HG02798 (cell line): ENCODE results near the gene IGFLR1.
"Not testable (repeated sequence)": the region's sequence is repeated elsewhere in the genome, so short reads cannot be mapped to it uniquely, and the experiment has no call there.

ENCODE experiments used
- ATAC-seq: cut with Tn5 transposase; IDR thresholded peaks from one replicate; pipeline ENCODE4 v1.9.1; 2021; ENCODE audit warnings: mild to moderate bottlenecking; ENCODE audit not compliant: unreplicated experiment, poor library complexity

Gene IGFLR1

GRCh38 chr19:35727053-35727955 is 14.9 kb downstream of the IGFLR1 start:
- no peak for ATAC-seq

GRCh38 chr19:35725216-35725861 is 16.9 kb downstream of the IGFLR1 start:
- ATAC-seq, result no peak

GRCh38 chr19:35724560-35724959 is 17.7 kb downstream of the IGFLR1 start:
- ATAC-seq, result no peak

- ATAC-seq, result not testable (repeated sequence)
Measured at GRCh38 chr19:35724132-35724531, 18.1 kb downstream of the IGFLR1 start.

GRCh38 chr19:35723671-35724070 is 18.6 kb downstream of the IGFLR1 start:
- ATAC-seq, result no peak

DNA sequence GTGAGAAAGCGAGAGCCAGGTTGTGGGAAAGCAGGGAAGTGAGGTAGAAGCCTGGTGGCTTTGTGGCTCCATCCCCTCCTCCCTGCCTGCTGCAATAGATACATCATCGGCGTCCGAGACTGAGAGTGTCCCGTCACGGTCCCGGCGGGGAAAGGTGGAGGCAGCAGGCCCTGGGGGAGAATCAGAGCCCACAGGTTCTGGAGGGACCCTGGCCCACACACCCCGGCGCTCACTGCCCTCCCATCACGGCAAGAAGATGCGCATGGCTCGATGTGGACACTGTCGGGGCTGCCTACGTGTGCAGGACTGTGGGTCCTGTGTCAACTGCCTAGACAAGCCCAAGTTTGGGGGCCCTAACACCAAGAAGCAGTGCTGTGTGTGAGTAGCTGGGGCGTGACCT is 19.4 kb downstream of the IGFLR1 start:
- ATAC-seq, result no peak

- ATAC-seq, result no peak
Measured at GRCh38 chr19:35722461-35722860, 19.8 kb downstream of the IGFLR1 start.

DNA sequence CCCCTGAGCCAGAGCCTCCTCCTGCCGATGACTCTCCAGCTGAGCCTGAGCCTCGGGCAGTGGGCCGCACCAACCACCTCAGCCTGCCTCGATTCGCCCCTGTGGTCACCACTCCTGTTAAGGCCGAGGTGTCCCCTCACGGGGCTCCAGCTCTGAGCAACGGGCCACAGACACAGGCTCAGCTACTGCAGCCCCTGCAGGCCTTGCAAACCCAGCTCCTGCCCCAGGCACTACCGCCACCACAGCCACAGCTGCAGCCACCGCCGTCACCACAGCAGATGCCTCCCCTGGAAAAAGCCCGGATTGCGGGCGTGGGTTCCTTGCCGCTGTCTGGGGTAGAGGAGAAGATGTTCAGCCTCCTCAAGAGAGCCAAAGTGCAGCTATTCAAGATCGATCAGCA is 20.9 kb downstream of the IGFLR1 start:
- ATAC-seq, result no peak

DNA sequence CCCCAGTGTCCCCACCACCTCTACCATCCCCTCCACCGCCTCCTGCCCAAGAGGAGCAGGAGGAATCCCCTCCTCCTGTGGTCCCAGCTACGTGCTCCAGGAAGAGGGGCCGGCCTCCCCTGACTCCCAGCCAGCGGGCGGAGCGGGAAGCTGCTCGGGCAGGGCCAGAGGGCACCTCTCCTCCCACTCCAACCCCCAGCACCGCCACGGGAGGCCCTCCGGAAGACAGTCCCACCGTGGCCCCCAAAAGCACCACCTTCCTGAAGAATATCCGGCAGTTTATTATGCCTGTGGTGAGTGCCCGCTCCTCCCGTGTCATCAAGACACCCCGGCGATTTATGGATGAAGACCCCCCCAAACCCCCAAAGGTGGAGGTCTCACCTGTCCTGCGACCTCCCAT is 21.6 kb downstream of the IGFLR1 start:
- ATAC-seq, result no peak

DNA sequence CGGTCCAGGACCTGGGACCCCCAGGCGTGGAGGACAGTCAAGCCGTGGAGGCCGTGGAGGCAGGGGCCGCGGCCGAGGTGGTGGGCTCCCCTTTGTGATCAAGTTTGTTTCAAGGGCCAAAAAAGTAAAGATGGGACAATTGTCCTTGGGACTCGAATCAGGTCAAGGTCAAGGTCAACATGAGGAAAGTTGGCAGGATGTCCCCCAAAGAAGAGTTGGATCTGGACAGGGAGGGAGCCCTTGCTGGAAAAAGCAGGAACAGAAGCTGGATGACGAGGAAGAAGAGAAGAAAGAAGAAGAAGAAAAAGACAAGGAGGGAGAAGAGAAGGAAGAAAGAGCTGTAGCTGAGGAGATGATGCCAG is 22.1 kb downstream of the IGFLR1 start:
- no peak for ATAC-seq

DNA sequence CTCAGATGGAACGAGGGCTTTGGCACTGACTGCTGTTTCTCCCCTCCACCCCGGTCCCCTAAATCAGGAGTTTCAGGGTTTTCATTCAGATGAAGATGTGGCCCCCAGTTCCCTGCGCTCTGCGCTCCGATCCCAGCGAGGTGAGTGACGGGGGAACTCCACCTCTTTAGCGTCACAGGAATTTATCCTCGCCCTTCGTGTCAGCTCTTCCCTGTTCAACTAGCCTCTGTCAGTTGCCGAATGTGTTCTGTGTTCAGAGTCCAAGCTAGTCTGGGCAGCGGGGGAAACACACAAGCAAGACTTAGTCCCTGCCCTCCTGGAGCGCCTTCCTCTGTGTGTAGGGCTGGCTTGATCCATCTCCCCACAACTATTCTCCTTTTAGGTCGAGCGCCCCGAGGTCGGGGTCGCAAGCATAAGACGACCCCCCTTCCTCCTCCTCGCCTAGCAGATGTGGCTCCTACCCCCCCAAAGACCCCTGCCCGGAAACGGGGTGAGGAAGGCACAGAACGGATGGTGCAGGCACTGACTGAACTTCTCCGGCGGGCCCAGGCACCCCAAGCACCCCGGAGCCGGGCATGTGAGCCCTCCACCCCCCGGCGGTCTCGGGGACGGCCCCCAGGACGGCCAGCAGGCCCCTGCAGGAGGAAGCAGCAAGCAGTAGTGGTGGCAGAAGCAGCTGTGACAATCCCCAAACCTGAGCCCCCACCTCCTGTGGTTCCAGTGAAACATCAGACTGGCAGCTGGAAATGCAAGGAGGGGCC is 22.7 kb downstream of the IGFLR1 start:
- ATAC-seq, result no peak

DNA sequence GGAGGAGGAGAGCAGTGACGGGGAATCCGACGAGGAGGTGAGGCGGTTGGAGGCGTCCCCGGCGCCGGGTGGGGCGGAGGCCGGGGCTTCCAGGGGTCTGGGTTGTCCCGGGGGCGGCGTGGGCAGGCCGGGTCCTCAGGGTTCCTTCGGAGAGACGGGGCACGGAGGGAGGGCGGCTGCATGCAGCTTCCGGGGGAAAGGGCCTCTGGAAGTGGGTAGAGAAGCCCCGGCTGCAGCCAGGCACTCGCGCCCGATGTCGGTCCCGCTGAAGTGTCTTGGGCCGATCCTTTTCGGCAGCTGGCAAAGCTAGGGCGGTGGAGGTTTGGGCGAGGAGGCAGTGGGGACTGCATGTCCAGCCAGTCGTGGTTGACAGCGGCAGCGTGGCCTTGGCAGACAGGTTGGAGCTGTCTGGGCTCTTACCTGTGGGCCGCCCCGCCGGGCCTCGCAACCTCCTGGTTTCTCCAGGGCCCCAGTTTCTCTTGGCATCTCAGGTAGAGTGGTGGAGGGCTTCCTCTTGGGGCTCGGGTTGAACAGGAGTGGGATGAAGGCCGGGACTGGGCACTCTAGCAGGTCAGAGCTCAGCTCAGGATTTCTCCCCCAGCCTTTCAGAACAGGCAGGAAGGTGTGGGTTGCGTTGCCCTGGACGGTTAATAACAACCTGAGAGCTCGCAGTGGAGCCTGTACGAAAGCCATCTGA is 23.8 kb downstream of the IGFLR1 start:
- ATAC-seq, result peak; percentile 2

GRCh38 chr19:35717665-35718344 is 24.4 kb downstream of the IGFLR1 start, which contains the start of gene KMT2B:
TSS of gene KMT2B (plus strand) at chr19:35718003. CDS start at chr19:35718019, 16 bp downstream.
- ATAC-seq, result peak; percentile 1

DNA sequence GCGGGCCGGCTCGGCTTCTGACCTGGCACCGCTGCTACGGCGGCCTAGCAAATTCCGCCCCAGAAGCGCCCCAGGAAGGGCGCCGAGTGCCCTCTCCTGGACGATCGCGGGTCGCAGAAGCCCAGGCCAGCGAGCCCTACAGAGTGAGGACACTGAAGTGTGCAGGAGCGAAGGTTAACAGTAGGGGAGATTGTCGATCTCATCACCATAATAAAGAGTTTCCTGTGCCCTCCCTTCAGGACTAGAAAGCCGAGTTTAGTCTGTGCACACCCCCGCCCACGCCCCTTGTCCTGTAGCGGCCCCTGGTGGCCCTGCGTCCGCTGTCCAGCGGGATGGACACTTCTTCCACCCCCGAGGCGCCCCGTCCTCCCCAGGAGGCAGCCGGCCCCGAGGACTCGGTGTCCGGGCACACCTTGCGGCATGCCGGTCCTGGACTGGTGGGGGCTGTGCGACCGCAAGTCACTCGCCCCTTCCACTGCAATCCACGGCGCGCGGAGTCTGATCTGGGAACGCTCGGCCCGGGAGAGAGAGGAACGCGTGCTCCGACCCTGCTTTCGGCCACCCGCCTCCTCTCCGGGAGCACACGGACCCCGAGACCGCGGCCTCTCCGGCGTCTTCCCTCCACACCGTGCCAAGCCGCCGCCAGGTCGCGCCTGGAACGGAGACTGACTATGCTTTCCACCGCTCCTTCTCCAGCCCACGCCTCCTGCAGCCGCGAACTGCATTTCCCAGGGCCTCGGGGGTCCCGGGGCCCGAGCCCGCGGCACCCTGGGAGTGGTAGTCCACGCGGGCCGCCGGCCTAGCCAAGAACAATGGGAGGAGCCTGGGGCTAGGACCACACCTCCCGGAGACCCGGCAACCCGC is 25.2 kb downstream of the IGFLR1 start:
- peak; percentile 74 for ATAC-seq

GRCh38 chr19:35715981-35716800 is 26.1 kb downstream of the IGFLR1 start:
- ATAC-seq, result peak; percentile 5

GRCh38 chr19:35715355-35715809 is 26.9 kb downstream of the IGFLR1 start:
- ATAC-seq, result no peak

- ATAC-seq, result no peak
Measured at GRCh38 chr19:35714601-35715354, 27.5 kb downstream of the IGFLR1 start.
